GM19452 (cell line): Measurements from ENCODE around the gene CNPY1.

ENCODE experiments used
- ATAC-seq: cut with Tn5 transposase; IDR thresholded peaks from one replicate; pipeline ENCODE4 v1.9.1; 2021; ENCODE audit not compliant: unreplicated experiment

Gene CNPY1

DNA sequence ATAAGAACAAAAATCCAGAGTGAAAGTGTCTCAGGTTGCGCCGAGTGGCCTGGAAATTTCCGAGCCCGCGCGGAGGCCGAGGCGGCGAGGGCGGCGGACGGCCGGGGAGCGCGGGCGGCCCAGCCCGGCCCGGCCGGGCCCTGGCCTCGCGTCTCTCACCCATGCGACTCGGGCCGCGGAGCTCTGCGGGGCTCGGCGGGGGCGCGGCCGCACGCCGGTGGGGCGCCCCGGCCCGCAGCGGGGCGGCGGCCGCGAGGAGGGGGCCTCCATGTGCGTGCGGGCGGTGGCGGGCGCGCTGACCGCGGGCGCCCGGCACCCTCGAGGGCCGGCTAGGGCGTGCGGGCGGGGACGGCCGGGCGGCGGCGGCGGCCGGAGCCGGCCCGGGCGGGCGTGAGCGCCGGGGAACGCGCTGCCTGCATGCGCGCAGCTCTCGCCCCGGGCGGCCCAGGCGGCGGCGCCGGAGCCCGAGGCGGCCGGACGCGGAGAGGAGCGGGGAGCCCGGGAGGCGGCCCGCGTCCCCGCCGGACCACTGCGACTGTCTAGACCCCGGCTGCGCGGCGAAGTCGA, 88.7 kb downstream of the CNPY1 start:
- no peak for ATAC-seq

DNA sequence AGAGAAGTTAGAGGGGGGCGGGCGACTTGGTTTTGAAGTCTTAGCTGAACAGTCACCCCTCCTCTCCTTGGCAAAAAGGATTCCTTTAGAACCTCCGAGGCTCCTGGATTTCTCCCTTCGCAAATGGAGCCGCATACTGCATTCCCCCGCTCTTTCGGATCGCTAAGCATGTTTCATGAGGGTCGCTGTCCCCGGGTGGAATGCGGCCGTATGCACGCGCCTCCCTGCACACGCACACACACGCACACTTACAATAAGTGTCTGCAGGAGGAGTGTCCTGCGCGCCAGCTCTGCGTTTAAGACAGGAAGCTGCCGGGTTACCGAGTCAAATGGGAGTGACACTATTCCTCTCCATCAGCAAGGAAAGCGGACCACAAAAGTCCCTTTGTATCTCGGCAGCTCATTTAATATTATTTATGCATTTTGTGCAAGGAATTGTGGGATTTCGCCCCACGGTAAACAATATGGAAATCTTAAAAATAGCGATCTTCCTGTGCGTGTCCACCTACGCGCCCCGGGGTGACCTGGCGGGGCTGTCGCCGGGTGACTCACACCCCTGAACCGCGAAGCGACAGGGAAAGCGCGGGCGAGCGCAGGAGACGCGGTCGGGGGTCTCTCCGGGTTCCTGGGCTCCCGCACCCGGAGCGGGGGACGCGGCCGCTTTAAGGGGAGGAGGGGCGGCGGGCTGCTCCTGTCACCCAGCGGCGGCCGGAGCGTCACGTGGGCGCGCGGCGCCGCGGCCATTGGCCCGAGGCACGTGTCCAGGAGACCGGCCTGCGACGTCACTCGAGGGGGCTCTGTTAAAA, 89.4 kb downstream of the CNPY1 start:
- no peak for ATAC-seq

DNA sequence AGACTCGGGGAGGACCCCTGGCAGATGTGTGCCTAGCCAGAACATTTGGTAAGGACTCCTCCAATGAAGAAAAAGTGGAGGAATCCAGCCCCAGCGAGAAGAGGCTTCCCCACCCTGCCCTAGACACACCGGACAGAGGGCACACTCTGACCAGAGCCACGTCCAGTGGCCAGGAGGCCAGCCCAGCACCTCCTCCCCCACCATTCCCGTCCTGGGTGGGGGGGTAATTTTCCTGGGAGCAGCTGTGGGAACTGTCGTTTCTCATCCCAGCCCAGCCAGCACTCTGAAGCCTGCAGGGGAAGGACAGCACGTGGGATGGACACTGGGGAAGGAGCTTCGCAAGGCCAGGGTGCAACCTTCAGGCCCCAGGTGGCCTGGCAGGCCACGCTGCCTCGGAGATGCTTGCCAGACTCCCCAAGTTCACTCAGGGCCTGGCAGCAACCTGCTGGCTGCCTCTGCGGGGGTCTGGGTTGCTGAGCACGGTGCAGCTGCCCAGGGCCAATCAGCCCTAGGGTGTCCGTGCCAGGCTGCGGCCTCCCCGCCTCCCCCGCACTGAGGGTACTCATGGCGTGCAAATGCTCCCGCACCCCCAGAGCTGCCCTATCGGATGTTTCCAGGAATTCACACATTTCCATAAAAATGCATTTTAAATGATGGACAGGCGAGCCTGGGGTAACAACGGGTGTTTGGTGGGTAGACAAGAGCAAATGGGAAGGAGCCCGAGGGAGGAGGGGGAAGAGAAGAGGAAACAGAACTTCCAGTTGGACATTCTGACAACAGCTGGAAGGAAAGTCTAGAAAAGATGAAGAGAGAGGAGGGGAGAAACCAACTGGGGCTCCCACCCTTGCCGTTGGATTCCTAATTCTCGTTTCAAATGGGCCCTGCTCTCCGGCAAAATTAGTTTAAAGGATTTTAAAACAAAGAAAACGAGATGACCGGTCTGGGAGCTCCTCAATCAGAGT, 90.3 kb downstream of the CNPY1 start:
- ATAC-seq, result no peak

DNA sequence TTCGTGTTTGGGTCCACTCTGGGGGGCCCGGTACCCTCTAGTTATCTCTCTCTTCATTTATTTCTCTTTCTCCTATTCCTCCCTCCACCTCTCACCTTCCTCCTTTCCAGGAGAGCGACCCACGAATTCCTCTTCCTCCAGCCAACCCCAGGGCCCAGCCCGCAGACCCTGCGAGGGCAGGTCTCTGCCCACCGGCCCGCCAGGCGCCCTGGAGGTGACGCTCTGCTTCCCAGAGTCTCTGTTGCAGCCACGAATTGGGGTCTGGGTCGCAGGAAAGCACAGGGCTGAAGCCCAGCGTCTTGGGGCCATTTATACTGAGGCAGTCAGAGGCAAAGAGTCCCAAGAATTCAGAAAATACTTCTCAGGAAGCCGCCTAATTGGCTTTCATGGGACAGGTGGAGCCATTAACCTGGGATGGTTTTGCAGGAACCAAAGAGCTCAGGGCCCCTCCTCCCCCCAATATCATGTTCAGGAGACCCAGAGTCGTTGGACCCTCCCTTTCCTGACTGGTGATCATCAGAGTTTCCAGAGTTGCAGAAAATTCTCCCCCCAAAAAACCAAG, 91.1 kb downstream of the CNPY1 start:
- ATAC-seq, result no peak

DNA sequence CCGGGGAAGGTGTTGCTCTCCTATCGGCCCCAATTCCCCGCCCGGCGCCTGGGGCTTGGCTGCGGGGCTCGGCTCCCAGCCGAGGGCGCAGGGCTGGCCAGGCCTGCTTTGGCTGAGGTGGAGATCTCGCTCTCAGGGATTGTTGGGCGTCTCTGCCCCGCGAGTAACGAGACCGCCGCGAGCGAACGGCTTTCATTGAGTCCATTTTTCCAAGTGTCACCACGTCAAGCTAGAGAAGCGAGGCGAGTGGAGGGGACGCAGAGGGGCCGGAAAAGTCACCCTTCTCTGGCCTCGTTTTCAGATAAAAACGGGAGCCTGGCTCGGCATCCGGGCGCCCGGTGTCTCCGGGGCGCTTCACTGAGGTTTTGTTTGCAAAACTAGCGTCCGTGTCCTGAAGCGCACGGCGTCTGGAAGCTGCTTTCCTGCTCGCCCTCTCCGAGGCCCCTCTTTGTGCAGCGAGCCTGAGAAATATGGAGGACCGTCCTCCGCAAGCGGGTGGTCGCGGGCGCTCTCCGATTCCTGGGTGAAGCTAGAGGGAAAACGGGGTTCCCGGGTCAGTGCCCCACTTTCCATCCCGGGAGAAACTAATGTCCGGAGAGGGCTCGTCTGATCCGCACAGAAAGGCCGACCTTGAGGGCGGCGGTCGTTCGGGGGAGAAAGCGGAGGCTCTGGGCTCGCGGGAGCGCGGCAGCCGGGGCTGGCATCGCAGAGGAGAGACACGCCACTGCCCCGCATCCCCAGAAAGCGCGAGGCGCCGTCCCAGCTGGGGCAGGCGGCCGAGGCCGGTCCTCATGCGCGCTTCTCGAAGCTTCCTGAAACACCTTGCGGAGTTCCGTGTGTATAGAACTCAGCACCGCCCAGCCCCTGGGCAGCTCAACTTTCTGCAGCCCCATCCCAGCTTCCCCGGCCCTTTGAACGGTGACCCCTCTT, 91.9 kb downstream of the CNPY1 start:
- no peak for ATAC-seq

DNA sequence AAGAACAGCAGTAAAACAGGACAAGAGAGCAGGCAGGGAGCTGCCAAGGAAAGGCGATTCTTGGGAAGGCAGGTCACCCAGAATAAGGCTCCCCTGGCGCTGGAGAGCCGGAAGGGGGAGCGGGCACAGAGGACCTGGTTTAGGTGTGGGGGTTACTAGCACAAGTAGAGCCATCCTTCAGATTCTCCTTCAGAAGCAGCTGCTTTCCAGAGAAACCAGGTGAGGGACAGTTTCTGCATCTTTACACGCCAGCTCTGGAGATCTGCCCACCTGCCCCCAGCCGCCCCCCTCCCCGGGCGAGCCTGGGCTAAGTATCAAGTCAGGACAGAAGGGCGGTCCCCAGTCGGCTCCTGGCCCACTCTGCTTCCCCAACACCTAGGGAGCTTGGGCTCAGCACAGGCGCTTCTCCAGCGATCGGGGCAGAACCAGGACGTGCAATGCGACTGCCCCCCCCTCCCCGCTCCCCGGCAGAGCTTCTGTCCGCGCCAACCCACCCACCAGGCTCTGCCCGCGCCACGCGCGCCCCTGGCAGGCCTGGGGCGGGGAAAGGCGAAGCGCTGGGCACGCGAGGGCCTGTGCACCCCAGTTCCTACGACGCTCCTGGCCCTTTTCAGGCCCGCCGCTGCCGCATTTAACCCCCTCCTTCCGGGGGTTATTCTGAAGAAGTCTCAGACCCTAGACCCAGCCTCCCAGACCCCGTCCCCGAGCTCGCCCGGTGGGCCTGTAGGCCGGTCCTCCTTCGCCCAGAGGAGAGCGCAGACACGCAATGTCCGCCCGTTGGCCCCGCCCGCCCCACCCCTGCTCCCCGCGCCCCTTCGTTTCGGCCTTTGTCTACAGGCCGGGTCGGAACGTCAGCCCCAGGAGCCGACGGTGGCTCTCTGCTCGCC, 92.8 kb downstream of the CNPY1 start:
- ATAC-seq, result no peak

DNA sequence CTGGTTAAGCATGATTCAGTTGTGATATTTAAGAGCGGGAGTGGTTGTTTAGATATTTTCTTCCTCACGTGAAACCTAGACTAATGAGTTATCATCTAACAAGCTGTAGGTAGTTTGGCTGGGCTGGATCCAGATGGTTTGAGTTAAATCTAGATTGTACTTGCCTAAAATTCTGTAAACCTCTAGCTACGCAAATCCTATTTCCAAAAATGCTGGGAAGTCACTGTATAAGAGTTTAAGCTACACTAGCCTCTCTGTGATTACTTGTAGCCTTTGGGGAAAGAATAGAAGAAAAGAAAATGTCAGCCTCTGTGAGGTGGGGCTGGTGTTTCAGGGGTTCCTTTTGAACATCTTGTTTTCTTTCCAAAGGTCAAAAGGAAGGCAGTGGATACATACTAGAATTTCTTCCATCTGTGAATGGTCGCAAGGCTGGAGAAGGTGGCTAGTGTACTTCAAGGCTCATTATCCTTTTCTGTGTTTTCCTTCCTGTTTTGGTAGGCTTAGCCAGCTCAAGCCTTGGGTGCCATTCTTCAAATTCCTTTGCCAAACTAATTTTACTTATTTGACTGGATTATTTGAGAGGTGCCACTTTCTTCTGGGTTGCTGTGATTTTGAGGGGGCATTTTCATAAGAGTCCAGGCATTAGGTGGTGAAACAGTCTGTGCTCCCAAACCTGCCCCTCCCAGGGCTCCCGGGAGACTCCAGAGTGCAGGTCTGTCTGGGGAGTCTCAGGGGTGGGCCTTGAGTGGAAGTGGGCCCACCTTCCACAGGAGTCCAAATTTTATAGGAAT, 93.7 kb downstream of the CNPY1 start:
- ATAC-seq, result no peak

DNA sequence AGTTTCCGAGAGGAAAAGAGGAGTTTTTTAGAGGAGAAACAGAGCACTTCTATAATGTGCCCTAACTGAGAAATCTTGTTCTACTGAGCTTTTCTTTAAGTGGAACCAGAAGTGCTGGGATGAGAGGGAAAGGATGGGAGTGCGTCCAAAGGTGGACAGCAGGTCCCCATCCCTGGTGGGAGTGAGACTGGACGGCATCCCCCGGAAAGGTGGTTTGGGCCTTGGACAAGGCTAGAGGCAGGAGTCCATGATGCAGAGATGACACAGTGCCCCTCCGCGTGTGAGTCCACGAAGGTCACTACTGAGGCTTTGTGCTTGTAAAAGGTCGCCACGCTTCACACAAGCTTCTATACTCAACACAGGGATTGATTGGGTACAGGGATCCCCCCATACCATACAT, 94.5 kb downstream of the CNPY1 start:
- no peak for ATAC-seq
